HG02840 (cell line): Measurements from ENCODE around the gene DNAJC17.

Experiments
- ATAC-seq: cut with Tn5 transposase; IDR thresholded peaks from one replicate; pipeline ENCODE4 v1.9.1; 2021; ENCODE audit warnings: mild to moderate bottlenecking, moderate library complexity, moderate number of reproducible peaks; ENCODE audit not compliant: unreplicated experiment, low FRiP score

Gene DNAJC17

DNA sequence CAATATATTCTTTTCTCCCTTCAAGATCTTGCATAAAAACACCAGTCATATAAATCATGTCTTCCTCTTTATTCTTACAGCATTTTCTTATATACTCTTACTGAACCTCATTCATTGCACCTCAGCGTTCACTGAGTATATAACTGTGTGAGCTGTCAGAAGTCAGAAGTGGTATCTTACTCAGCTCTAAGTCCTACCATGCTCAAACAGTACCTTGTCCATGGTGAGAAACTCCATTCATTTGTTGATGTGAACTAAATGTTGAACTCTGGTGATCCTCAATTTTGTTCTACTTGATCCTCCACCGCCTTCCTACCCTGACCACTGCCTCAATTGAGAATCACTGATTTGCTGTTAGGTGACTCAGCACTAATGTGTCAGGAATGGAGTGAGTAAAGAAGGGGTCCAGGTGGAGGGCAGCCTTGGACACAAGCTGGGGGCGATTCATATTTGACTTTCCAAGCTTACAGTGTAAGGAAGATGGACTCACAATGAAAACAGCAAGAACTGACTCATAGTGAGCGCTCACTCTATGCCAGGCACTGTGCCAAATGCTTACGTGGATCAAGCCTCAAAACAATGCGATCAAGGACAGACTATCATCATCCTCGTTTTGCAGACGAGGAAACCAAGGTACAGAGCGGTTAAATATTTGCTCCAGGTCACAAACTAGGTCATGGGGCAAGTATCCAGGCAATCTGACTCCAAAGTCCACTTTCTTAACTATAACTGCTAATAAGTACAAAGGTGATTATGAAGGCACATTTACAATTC lies 13.9 kb downstream of the DNAJC17 start:
- no peak for ATAC-seq

DNA sequence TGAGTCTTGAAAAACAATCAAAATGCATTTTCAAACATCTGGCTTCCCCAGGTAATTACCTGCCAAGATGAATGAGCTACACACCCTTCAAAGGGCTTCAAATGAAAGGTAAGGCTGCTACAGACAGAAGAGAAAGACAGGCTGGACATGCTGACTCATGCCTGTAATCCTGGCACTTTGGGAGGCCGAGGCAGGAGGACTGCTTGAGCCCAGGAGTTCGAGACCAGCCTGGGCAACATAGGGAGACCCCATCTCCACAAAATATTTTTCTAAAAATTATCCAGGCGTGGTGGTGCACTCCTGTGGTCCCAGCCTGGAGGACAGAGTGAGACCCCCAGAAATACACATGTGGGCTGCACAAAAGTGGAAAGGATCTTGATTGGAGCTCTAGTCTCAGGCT lies 14.9 kb downstream of the DNAJC17 start:
- ATAC-seq = no peak

DNA sequence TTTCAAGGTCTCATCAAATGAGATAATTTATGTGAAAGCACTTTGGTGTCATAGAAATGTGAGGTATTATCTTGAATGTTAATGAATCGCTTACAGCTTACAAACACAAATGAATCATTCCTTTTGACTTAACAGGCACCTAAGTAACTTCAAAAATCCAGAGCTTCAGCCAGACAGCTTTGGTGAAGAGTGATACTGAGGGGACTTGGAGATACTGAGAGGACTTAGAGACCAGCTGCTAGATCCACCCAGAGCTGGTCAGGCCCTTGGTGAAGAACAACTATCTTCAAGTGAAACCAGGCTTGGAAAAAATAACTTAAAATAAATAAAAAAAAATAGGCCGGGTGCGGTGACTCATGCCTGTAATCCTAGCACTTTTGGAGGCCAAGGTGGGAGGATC lies 16.6 kb downstream of the DNAJC17 start:
- no peak for ATAC-seq

DNA sequence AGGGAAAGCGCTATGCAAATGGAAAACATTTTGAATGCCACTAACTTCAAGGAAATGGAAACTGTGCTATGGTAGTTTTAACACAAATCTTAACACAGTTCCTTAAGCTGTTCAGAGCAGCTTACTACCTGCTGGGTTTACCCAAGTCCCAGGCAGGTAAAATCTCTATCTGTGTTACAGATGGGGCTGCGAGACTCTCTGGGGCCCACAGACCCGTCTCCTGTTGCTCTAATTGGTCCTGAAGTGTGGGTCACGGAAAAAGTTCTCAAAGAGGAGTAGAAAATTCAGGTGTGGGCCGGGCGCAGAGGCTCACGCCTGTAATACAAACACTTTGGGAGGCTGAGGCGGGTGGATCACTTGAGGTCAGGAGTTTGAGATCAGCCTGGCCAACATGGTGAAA lies 17.3 kb downstream of the DNAJC17 start:
- no peak for ATAC-seq

DNA sequence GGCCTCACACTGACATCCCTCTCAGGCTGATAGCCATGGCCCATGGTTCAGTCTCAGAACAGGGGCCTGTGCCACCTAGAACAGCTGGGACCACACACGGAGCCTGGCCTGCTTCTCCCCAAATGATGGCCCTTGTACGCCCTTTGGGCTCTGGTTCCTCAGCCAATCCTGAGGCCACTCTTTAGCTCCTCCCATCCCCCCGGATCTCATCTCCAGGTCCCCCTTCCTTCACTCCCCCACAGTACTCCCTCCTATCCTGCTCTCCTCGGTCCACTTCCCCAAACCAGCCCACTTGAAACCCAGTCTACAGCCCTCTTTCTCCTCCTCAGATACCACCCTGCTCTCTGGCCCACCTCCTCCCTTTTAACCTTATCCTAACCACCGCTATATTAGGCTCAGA lies 18.2 kb downstream of the DNAJC17 start:
- no peak for ATAC-seq

DNA sequence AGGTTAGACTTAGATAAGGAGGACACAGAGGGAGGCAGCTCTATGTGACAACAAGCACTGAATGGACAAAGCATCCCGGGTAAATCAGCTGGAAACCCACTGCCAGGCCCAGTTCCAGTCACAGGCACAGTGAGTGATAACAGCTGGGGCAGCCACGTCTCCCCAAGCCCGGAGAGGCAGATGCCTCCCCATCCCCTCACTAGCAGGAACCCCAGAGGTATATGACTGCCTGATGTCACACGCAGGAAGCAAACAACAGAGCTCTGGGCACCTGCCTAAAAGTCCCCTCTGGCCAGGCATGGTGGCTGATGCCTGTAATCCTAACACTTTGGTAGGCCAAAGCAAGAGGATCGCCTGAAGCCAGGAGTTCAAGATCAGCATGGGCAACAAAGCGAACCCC lies 19.3 kb downstream of the DNAJC17 start:
- ATAC-seq = no peak

DNA sequence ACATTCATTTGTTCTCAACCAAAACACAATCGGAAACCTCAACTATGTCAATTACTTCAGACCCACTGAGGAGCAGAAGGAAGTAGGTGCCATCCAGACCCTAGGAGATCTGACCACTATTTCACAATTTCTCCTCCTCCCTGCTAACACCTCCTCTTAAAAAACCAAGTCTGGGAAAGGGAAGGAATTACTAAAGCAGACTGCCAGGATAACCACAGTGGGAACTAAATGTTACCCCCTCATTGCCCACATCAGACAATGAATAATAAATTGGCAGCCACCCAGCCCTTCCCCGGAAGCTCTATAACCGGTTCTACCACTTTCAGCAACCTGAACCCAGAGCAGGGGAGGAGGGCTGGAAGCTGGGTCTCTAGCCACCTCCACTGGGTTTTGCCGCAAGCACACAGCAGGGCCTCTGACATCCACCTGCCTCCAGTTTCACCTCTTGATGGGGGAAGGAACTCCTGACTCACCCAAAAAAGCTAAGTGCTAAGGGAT lies 19.9 kb downstream of the DNAJC17 start:
- ATAC-seq = no peak

DNA sequence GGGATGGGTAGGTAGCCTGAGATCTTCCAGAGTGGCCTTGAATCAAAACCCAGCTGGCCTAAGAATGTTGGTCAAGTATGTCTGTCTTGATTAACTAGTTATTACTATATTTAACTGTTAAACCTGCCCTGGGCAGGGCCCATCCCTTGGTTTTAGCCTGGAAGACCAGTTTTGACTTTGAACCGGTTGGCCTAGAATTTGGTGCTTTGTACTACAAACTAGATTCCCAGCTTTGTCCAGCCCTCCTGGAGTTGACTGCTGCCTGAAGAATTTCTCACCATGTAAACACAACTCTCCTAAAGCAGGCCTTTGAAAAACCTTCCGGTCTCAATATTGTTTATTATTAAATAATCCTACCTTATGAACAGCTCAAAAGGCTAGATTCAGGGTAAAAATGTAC lies 21.5 kb downstream of the DNAJC17 start:
- no peak for ATAC-seq

DNA sequence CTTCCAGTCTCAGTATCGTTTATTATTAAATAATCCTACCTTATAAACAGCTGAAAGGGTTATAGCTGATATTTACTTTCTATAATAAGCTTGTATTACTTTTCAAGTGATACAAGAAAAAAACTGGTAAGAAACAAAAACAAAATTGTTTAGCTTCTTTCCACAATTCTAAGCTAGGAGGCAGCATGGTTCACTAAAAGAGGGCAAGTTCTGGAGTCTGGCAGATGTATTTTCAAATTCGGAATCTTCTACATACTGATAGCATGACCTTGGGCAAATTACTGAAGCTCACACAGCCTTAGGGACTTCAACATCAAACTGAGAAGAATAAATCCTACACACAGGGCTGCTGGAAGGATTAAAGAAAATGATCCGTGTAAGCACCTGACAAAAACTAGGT lies 22.1 kb downstream of the DNAJC17 start:
- ATAC-seq = no peak

DNA sequence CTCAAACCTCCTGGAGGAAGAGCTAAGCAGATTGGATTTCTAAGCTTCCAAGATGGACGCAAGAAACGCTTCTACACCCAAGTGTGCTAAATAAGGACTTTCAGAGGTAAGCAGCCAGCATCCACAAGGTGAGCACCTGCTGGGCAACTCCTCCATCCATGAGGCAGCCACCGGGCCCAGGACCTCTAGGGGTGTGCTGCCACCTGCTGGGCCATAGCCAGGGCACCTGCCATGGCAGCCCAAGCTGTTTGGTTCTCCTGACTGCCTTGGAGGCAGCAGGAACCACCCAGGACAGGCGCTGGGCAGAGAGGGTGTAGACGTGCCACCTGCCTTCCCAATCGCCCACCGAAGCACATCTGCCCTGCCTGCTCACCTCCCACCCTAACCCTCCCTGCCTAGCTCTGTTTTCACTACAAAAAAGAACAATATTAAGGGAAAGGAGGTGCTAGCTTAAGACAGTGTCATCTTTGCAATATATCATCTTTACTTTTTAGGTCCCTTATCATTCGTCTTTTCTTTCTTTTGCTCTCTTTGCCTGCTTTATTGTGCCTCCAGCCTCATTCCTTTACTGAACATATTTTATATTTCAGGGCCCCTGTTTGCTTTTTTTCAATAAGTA lies 24.6 kb downstream of the DNAJC17 start:
- ATAC-seq = no peak

DNA sequence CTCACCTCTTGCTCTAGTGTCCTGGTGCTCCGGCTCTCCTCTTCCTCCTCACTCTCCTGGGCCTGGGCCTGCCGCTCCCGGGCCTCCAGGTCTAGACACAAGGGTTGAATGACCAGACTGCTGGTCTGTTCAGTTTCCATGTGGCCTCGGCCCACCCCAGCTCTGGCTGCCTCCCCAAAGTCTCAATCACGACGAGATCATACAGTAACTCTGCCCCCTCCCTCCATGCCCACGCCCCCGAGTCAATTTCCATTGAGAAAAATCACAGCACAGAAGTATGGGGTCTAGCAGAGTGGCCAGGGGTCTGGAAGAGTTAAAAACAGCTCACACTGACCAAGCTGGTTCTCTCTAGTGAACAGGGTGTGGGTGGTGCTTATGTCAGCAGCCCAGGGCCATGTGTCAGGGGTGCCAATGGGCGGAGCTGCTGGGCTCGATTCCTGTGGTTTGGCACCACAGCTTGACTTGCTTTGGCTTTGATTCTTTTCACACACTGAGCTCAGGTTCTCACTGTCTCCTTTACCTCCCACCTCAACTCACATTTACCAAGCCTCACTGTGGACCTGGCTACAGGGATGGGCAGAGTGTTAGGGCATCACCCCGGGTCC lies 30.6 kb downstream of the DNAJC17 start:
- ATAC-seq = no peak

DNA sequence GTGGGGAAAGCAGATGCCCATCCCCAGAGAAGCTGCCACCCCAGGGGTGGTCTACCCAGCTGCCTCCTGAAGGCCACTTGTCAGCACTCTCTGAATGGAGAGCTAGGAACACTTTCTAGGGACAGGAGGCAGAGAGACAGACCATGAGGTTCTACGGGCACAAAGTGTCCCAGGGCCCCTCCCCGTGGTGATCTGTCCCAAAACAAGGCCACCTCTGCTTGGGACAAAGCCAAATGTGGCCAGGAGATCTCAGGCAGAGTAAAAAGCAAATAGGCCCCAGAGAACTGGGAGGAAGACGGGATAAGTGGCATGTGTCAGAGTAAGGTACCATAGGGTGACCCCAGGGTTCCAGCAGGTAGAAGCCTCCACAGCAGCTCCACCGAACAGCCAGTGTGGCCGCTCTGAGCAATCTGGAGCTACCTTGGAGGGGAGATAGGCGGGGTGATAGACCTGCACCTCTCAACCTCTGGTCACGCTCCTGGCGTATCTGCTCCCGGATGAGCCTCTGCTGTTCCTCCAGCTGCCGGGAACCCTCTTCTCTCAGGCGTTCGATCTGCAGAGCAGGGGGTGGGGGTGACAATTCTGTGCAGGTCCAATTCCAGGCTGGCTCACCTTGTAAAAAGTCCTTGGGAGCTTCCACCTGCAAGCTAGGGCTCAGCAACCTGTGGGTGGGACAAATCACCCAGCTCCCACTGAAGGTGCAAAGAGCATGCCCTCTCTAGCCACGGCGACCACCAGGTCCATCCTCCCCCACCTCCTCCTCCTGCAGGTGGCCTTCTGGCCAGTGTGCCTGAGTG lies 31.3 kb downstream of the DNAJC17 start:
- ATAC-seq = no peak

DNA sequence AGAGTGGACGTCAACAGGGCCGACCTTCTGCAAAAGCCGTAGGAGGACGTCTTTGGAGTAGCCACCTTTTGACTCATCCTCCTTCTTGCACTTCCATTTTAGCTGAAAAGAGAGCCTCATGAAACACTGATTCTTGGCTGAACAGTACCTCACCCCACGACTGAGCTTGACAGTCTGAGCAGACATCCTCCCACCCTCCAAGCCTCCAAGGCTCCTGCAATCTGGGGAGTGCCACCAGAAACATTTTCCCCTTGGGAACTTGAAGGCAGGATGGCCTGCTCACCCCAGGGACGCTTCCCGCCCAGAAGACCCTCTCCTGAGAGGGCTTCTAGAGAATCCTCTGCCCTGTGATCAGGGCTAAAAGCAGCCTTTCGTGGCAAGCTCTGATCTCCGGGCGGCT lies 32.3 kb downstream of the DNAJC17 start:
- no peak for ATAC-seq

DNA sequence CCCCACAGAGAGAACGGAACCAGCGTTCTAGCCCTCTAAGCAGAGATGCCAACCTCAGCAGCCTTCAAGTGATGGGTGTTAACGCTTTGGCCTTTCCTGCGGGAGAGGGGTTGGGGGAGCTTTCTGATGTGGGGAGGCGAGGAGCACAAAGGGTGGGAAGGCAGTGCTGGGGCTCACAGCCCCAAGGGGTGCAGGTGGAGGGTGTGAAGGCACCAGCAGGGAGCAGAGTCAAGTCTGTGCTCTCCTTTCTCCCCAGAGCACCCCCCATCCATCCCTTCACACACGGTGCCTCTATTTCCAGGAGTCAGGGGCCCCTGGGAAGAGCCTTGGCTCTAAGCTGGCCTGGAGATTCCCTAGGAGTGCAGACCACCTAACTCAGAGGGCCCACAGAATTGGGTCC lies 33.4 kb downstream of the DNAJC17 start:
- ATAC-seq = no peak

DNA sequence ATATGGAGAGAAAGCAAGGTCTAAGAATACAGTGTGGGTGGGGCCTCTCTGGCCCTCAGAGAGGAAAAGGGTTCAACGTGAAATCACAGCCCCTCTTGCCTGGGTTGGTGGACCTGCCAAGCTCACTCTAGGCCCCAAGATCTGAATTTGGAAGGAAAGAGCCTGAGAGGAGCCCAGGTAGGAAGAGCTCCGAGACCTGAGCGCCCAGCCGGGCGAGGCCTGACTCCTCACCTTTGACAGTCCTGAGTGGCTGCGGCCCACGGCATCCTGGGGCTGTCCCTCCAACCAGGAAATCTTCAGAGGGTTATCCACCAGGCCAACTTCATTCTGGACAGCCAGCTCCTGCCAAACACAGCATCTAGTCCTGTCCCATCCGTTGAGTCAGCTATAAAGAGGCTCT lies 33.8 kb downstream of the DNAJC17 start:
- ATAC-seq = no peak

DNA sequence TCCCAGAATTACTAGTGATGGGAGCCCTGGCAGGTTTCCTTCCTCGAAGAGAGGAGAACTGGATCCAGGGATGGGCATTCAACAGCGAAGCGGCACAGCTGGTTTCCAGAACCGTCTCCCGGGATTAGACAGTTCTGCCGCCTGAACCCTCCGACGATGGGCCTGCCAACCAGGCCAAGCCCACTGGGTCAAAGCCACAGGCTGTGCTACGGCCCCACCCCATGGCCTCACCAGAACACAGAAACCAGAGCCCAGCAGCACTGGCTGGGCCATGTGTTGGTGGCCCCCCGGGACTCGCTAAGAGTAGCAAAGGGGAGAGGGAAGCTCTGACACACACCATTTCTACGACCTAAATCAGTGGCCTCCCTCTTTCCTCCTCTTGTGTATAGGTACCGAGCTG lies 35.3 kb downstream of the DNAJC17 start:
- no peak for ATAC-seq

DNA sequence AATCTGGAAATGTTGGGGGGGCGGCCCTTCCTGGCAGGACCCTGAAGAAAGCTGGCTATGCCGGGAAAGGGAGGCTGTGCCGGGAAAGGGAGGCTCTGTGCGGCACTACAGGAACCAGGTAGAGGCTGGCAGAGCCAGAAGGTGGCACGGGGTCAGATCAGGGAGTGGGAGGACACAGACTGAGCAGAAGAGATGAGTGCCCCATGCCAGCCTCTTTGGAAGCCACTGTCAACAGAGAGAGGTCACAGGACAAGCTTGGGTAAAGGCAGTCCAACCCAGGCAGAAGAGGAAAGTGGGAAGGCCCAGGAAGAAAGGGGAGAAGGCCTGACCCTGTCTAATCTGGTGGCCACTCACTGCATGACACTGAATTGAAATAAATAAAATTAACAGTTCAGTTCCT lies 36.0 kb downstream of the DNAJC17 start:
- ATAC-seq = no peak

DNA sequence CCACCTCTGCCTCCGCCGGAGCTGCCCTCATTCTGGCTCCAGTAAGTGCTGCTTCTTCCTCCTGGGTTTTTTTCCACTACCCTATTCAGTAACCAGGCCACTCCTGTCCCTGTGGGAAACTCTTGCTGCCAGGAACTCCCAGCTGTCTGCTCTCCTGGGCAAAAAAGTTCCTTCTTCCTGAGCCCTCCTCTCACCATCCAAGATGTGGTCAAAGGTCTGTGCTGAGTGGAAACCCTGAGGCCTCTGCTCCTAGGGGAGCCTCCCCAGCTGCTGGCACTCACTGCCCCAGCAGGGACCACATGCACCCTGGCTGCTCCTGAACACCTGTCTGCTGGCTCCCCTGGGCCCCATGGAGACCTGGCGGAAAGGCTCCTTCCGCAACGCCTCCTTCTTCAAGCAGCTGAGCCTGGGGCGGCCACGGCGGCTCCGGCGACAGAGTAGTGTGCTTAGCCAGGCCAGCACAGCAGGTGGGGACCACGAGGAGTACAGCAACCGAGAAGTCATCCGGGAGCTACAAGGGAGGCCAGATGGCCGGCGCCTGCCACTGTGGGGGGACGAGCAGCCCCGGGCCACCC lies 37.0 kb downstream of the DNAJC17 start:
- no peak for ATAC-seq

DNA sequence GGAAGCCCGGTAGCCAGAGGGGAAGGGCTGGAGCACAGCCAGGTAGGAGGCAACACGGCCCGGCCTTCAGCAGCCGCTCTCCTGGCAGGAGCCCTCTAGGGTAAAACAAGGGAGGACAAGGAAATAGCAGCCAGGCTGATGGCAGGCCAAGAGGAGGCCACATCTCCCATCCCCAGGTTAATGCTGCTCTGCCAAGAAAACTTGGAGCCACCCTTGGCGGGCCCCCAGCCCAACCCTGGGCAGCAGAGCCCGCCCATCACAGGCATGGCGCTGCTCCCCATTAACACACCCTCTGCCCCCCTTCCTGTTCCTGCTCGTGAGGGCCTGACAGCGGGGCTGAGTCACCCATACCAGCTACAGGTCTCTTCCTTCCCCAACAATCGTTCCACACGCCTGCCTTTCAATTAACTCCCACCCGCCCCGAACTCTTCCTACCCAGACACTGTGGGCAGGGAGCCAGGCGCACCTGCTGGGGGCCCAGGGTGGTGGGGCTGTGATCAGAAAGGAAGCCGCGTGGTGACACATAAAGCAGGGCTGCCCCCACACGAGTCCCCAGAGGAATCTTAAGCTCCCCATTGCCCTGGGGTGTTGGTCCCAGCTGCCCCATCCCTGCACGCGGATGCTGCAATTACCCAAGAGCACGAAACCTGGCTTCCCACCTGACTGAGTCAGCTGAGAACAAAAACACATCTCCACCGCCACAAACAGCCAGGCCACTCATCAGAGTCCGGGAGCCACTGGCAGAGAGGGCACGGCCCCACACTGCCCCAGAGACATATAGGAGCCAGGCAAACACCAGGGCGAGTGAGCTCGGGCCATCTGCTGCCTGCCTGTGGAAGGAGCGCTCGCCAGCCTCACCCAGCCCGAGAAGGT lies 37.8 kb downstream of the DNAJC17 start, which contains the start of gene C15orf62:
Gene C15orf62, plus strand, starts transcription at position 707 of the 873 bp plus-strand sequence. CDS start 516 bp downstream, outside the sequence.
- ATAC-seq = no peak
